Breast epithelium (tissue), 3 donors: ENCODE results near the gene ALS2CL.

Experiments
- CTCF ChIP-seq, 3 donors: fragments of 450-650 bp; IDR thresholded peaks; one replicate each; pipeline ENCODE4 v1.5.1; 2016 to 2017; ENCODE audit warnings: antibody characterized with exemption in 3 of 3, mild to moderate bottlenecking in 3 of 3, moderate library complexity in 3 of 3
- POLR2A ChIP-seq: fragments of 450-650 bp; IDR thresholded peaks from one replicate; pipeline ENCODE4 v1.6.1; 2016; ENCODE audit warnings: antibody characterized with exemption, mild to moderate bottlenecking, moderate library complexity

- TF ChIP-seq CTCF (IDR thresholded peaks at IDR 0.05) (no peak), POLR2A (no peak)
Observed at GRCh38 chr3:46730819-46731218, 37.3 kb upstream of the ALS2CL start.
